Mesenchymal stem cell (in vitro differentiated cells and primary cell): ENCODE measurements around the gene DCANP1. TPM values are rescaled to one million over a fixed set of nuclear protein-coding genes. Genes with fewer than 3 reads are reported as not detected.
"Not testable (repeated sequence)": the region's sequence is repeated elsewhere in the genome, so short reads cannot be mapped to it uniquely, and the experiment has no call there.

Experiments
- DNase-seq: peaks from one replicate; pipeline ENCODE4 v3.0.0-alpha.2; 2013
- H2AFZ ChIP-seq: one replicate; pipeline ENCODE4 v1.6.1; 2013; ENCODE audit warnings: low read depth, mild to moderate bottlenecking, control low read depth, inconsistent platforms, low read length, moderate library complexity
- H2AK5ac ChIP-seq: 2 replicates; pipeline ENCODE4 v1.6.1; 2013; ENCODE audit warnings: low read length, moderate library complexity, mild to moderate bottlenecking, inconsistent platforms; ENCODE audit not compliant: severe bottlenecking
- H2BK120ac ChIP-seq: one replicate; pipeline ENCODE4 v1.6.1; 2013; ENCODE audit warnings: low read depth, mild to moderate bottlenecking, inconsistent platforms, low read length, moderate library complexity
- H2BK12ac ChIP-seq, 2 experiments: one replicate each; pipeline ENCODE4 v1.6.1; 2013; ENCODE audit warnings: inconsistent platforms in 2 of 2, low read length in 2 of 2, mild to moderate bottlenecking in 2 of 2, moderate library complexity in 2 of 2, control low read depth in 1 of 2
- H2BK15ac ChIP-seq: one replicate; pipeline ENCODE4 v1.6.1; 2013; ENCODE audit warnings: mild to moderate bottlenecking, low read depth, inconsistent platforms; ENCODE audit not compliant: poor library complexity, severe bottlenecking
- H2BK5ac ChIP-seq: 2 replicates; pipeline ENCODE4 v1.6.1; 2013; ENCODE audit warnings: low read depth, mild to moderate bottlenecking, low read length, control low read depth, inconsistent platforms; ENCODE audit not compliant: poor library complexity, severe bottlenecking
- H3K14ac ChIP-seq, 2 experiments: one replicate each; pipeline ENCODE4 v1.6.1; 2013; ENCODE audit warnings: inconsistent platforms in 2 of 2, low read length in 2 of 2, control low read depth in 1 of 2, mild to moderate bottlenecking in 1 of 2, moderate library complexity in 1 of 2
- H3K18ac ChIP-seq, 2 experiments: one replicate each; pipeline ENCODE4 v1.6.1; 2013; ENCODE audit warnings: inconsistent platforms in 2 of 2, low read length in 2 of 2, control low read depth in 1 of 2, low read depth in 1 of 2, mild to moderate bottlenecking in 1 of 2
- H3K23ac ChIP-seq, 2 experiments: one replicate each; pipeline ENCODE4 v1.6.1; 2013; ENCODE audit warnings: inconsistent platforms in 2 of 2, low read length in 2 of 2, mild to moderate bottlenecking in 2 of 2, moderate library complexity in 2 of 2, control low read depth in 1 of 2
- H3K27ac ChIP-seq: 2 replicates; pipeline ENCODE4 v1.5.1; 2013; ENCODE audit warnings: mild to moderate bottlenecking, moderate library complexity, low read length, control low read depth, inconsistent platforms; ENCODE audit not compliant: poor library complexity, severe bottlenecking
- H3K27me3 ChIP-seq, 2 experiments: 2 replicates each; pipeline versions ENCODE4 v1.6.1 to v1.7.0; 2013; ENCODE audit warnings: low read length in 2 of 2, mild to moderate bottlenecking in 2 of 2, moderate library complexity in 2 of 2, control low read depth in 1 of 2, inconsistent platforms in 1 of 2; ENCODE audit not compliant: control insufficient read depth in 1 of 2, insufficient read depth in 1 of 2
- H3K36me3 ChIP-seq, 2 experiments: 2 replicates each; pipeline versions ENCODE4 v1.6.1 to v1.7.0; 2013; ENCODE audit warnings: low read length in 2 of 2, control low read depth in 1 of 2, inconsistent platforms in 1 of 2, low read depth in 1 of 2, mild to moderate bottlenecking in 1 of 2; ENCODE audit not compliant: insufficient read depth in 2 of 2, control insufficient read depth in 1 of 2
- H3K4ac ChIP-seq, 2 experiments: one replicate each; pipeline ENCODE4 v1.6.1; 2013; ENCODE audit warnings: inconsistent platforms in 2 of 2, low read length in 2 of 2, mild to moderate bottlenecking in 2 of 2, moderate library complexity in 2 of 2, control low read depth in 1 of 2, low read depth in 1 of 2
- H3K4me1 ChIP-seq: 2 replicates; pipeline ENCODE4 v1.6.1; 2013; ENCODE audit warnings: low read depth, low read length, control low read depth; ENCODE audit not compliant: control insufficient read depth, insufficient read depth
- H3K4me2 ChIP-seq: 2 replicates; pipeline ENCODE4 v1.6.1; 2013; ENCODE audit warnings: low read length, mild to moderate bottlenecking, inconsistent platforms; ENCODE audit not compliant: poor library complexity, severe bottlenecking
- H3K4me3 ChIP-seq, 2 experiments: 2 replicates each; pipeline versions ENCODE4 v1.5.1 to v1.7.0; 2013; ENCODE audit warnings: low read length in 2 of 2, mild to moderate bottlenecking in 2 of 2, control low read depth in 1 of 2, low read depth in 1 of 2; ENCODE audit not compliant: insufficient read depth in 1 of 2
- H3K79me1 ChIP-seq: replicated peaks from 2 replicates; pipeline ENCODE4 v1.6.1; 2013; ENCODE audit warnings: mild to moderate bottlenecking, control low read depth, low read length, inconsistent platforms; ENCODE audit not compliant: poor library complexity, severe bottlenecking
- H3K9ac ChIP-seq: 2 replicates; pipeline ENCODE4 v1.7.0; 2013; ENCODE audit warnings: mild to moderate bottlenecking, low read length, moderate library complexity
- H3K9me3 ChIP-seq: 2 replicates; pipeline ENCODE4 v1.7.0; 2013; ENCODE audit warnings: mild to moderate bottlenecking, low read length; ENCODE audit not compliant: control insufficient read depth
- H4K8ac ChIP-seq: one replicate; pipeline ENCODE4 v1.6.1; 2013; ENCODE audit warnings: inconsistent platforms, mild to moderate bottlenecking, low read length, moderate library complexity
- H4K91ac ChIP-seq: one replicate; pipeline ENCODE4 v1.6.1; 2013; ENCODE audit warnings: mild to moderate bottlenecking, low read length, inconsistent platforms
- WGBS: methylation state at CpG from one replicate; pipeline ENCODE4 v1.1.7; 2013; ENCODE audit warnings: mixed read lengths; 5-methylcytosine and 5-hydroxymethylcytosine counted together
- polyA plus RNA-seq, 2 experiments: library from polyadenylated mRNA; stranded (reverse); fragments of 200-250 nt; gene quantifications; one replicate each; pipeline ENCODE4 v1.2.3, GENCODE V29; 2013

DCANP1 gene
- not detected for polyA plus RNA-seq (2013, experiment 1 of 2)
- polyA plus RNA-seq (2013, experiment 2 of 2), result not detected

GRCh38 chr5:135447298-135447929, at the start of gene DCANP1:
Gene DCANP1, minus strand, starts transcription at chr5:135447348. Its CDS starts 240 bp downstream, at chr5:135447108.
- H3K4me1 ChIP-seq, result peaks cover 7% of the 10 kb centered on the region
- H2AFZ ChIP-seq, result no peak within 1 kb of the TSS
- H4K8ac ChIP-seq, result no peak within 1 kb of the TSS

DNA sequence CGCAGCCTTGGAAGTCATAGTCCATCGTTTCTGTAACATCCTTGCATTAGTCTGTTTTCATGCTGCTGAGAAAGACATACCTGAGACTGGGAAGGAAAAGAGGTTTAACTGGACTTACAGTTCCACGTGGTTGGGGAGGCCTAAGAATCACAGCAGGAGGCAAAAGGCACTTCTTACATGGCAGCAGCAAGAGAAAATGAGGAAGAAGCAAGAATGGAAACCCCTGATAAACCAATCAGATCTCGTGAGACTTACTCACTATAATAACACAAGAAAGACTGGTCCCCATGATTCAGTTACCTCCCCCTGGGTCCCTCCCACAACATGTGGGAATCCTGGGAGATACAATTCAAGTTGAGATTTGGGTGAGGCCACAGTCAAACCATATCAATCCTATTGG, 48.4 kb upstream of the DCANP1 start:
- H2BK15ac ChIP-seq, H2BK12ac ChIP-seq, H3K27ac ChIP-seq, H4K91ac ChIP-seq, H3K23ac ChIP-seq, H2AFZ ChIP-seq, H2BK120ac ChIP-seq, H3K9me3 ChIP-seq, H2AK5ac ChIP-seq, H4K8ac ChIP-seq, H3K4ac ChIP-seq, DNase-seq, H3K79me1 ChIP-seq, H3K18ac ChIP-seq, H3K9ac ChIP-seq, H3K4me2 ChIP-seq, H3K14ac ChIP-seq, H3K4me3 ChIP-seq, H3K36me3 ChIP-seq, H2BK5ac ChIP-seq: not testable (repeated sequence)
- 57% methylated on average over 3 of the region's 4 CpGs for WGBS
- Histone ChIP-seq H3K4me1 (peaks cover 11% of the 10 kb centered on the region), H3K27me3 (peaks cover 23 to 89% of the 10 kb centered on the region in 2 experiments)

More at GRCh38 chr5:135447298-135447929, at the start of gene DCANP1:
- no peak within 1 kb of the TSS for H3K4me3 ChIP-seq
- no peak within 1 kb of the TSS for H3K27ac ChIP-seq
- no peak within 1 kb of the TSS for H2AK5ac ChIP-seq
- H2BK120ac ChIP-seq, result no peak within 1 kb of the TSS
- H3K79me1 ChIP-seq, result no peaks in the 10 kb centered on the region
- no peaks in the 10 kb centered on the region for H3K36me3 ChIP-seq
- H4K91ac ChIP-seq, result no peak within 1 kb of the TSS
- H3K9me3 ChIP-seq, result no peaks in the 10 kb centered on the region
- peaks cover 58 to 65% of the 10 kb centered on the region in 2 experiments for H3K27me3 ChIP-seq
- H3K4ac ChIP-seq, result no peak within 1 kb of the TSS
- no peak within 1 kb of the TSS for H2BK5ac ChIP-seq
- H2BK15ac ChIP-seq, result no peak within 1 kb of the TSS
- H3K9ac ChIP-seq, result no peak within 1 kb of the TSS
- no peak within 1 kb of the TSS for H3K14ac ChIP-seq
- no peak for DNase-seq
- 65% methylated on average over 5 of the region's 5 CpGs for whole genome bisulfite sequencing
- no peak within 1 kb of the TSS for H3K4me2 ChIP-seq
- no peak within 1 kb of the TSS for H2BK12ac ChIP-seq
- no peak within 1 kb of the TSS for H3K18ac ChIP-seq
- H3K23ac ChIP-seq, result no peak within 1 kb of the TSS

- H3K23ac ChIP-seq, result no peak overlapping the region
- H2BK12ac ChIP-seq, result no peak overlapping the region
- H2AFZ ChIP-seq, result no peak overlapping the region
- H3K9ac ChIP-seq, result peak overlapping the region; percentile 63
- no peak overlapping the region for H3K14ac ChIP-seq
- H4K91ac ChIP-seq, result no peak overlapping the region
- no peak for DNase-seq
- no peak overlapping the region for H4K8ac ChIP-seq
- no peaks in the 10 kb centered on the region for H3K9me3 ChIP-seq
- H2AK5ac ChIP-seq, result no peak overlapping the region
- H3K4me2 ChIP-seq, result no peak overlapping the region
- H2BK5ac ChIP-seq, result no peak overlapping the region
- 85% methylated on average over 5 of the region's 5 CpGs for WGBS
- peaks cover 23% of the 10 kb centered on the region for H3K4me1 ChIP-seq
- no peak overlapping the region for H3K4me3 ChIP-seq
- H3K36me3 ChIP-seq, result no peaks in the 10 kb centered on the region
- no peak overlapping the region for H3K18ac ChIP-seq
- peaks cover 33 to 93% of the 10 kb centered on the region in 2 experiments for H3K27me3 ChIP-seq
- H3K27ac ChIP-seq, result no peak overlapping the region
- no peak overlapping the region for H2BK15ac ChIP-seq
- H3K4ac ChIP-seq, result no peak overlapping the region
- no peaks in the 10 kb centered on the region for H3K79me1 ChIP-seq
- no peak overlapping the region for H2BK120ac ChIP-seq
Observed at GRCh38 chr5:135494196-135494595, 47.0 kb upstream of the DCANP1 start.

- no peaks in the 10 kb centered on the region for H3K79me1 ChIP-seq
- no peaks in the 10 kb centered on the region for H3K36me3 ChIP-seq
- H3K27ac ChIP-seq, result no peak overlapping the region
- no peak overlapping the region for H2AK5ac ChIP-seq
- H4K91ac ChIP-seq, result no peak overlapping the region
- no peak overlapping the region for H3K4me3 ChIP-seq
- peak overlapping the region in 1 of 2 experiments; percentile 18 for H3K4ac ChIP-seq
- no peak overlapping the region for H3K23ac ChIP-seq
- H3K14ac ChIP-seq, result no peak overlapping the region
- DNase-seq, result peak; percentile 16
- H2BK12ac ChIP-seq, result no peak overlapping the region
- no peak overlapping the region for H2BK120ac ChIP-seq
- H2AFZ ChIP-seq, result no peak overlapping the region
- H2BK5ac ChIP-seq, result no peak overlapping the region
- no peak overlapping the region for H2BK15ac ChIP-seq
- H3K9me3 ChIP-seq, result no peaks in the 10 kb centered on the region
- H3K18ac ChIP-seq, result no peak overlapping the region
- 64% methylated on average over 8 of the region's 8 CpGs for WGBS
- H3K4me1 ChIP-seq, result peaks cover 28% of the 10 kb centered on the region
- peak overlapping the region; percentile 63 for H3K9ac ChIP-seq
- H4K8ac ChIP-seq, result no peak overlapping the region
- H3K4me2 ChIP-seq, result no peak overlapping the region
- H3K27me3 ChIP-seq, result peaks cover 33 to 93% of the 10 kb centered on the region in 2 experiments
Observed at GRCh38 chr5:135493406-135494180, 46.4 kb upstream of the DCANP1 start.
